ENCODE measurements around the gene SYNC.
"Not testable (repeated sequence)": the region's sequence is repeated elsewhere in the genome, so short reads cannot be mapped to it uniquely, and the experiment has no call there.

The SYNC gene

GRCh38 chr1:32676945-32677344 is 25.6 kb downstream of the SYNC start (continued):
- TF ChIP-seq TSHZ2 (CRISPR knock-in tag; IDR thresholded peaks at IDR 0.05) (no peak), RARB (CRISPR knock-in tag; IDR thresholded peaks at IDR 0.05) (no peak), SNAI2 (CRISPR knock-in tag; IDR thresholded peaks at IDR 0.05) (no peak), ZNF70 (CRISPR knock-in tag; IDR thresholded peaks at IDR 0.05) (no peak)

- ATAC-seq: not testable (repeated sequence)
Observed at GRCh38 chr1:32668716-32669115, 33.9 kb downstream of the SYNC start.

- no peak for ATAC-seq
- TF ChIP-seq TOX (CRISPR knock-in tag; IDR thresholded peaks at IDR 0.05; ENCODE audit: borderline replicate concordance) (no peak), GLIS3 (CRISPR knock-in tag; IDR thresholded peaks at IDR 0.05) (no peak), RARB (CRISPR knock-in tag; IDR thresholded peaks at IDR 0.05) (no peak), CREB5 (CRISPR knock-in tag; IDR thresholded peaks at IDR 0.05; ENCODE audit: low read depth) (no peak), ZC3H10 (CRISPR knock-in tag; IDR thresholded peaks at IDR 0.05) (no peak), ZFP3 (CRISPR knock-in tag; IDR thresholded peaks at IDR 0.05) (no peak), PPARA (CRISPR knock-in tag; IDR thresholded peaks at IDR 0.05; ENCODE audit: borderline replicate concordance) (no peak), PATZ1 (CRISPR knock-in tag; IDR thresholded peaks at IDR 0.05; ENCODE audit: borderline replicate concordance) (no peak), ZFP30 (CRISPR knock-in tag; IDR thresholded peaks at IDR 0.05) (no peak), OSR1 (CRISPR knock-in tag; IDR thresholded peaks at IDR 0.05) (no peak), CSRNP3 (CRISPR knock-in tag; IDR thresholded peaks at IDR 0.05) (no peak), TSHZ2 (CRISPR knock-in tag; IDR thresholded peaks at IDR 0.05) (no peak), CSDC2 (CRISPR knock-in tag; IDR thresholded peaks at IDR 0.05) (no peak), BACH2 (CRISPR knock-in tag; IDR thresholded peaks at IDR 0.05; ENCODE audit: borderline replicate concordance) (no peak)
Observed at GRCh38 chr1:32666901-32667566, 35.5 kb downstream of the SYNC start.

- no peak for ATAC-seq
- TF ChIP-seq PPARA (CRISPR knock-in tag; IDR thresholded peaks at IDR 0.05; ENCODE audit: borderline replicate concordance) (no peak), ZFP3 (CRISPR knock-in tag; IDR thresholded peaks at IDR 0.05) (no peak), CREB5 (CRISPR knock-in tag; IDR thresholded peaks at IDR 0.05; ENCODE audit: low read depth) (no peak), OSR1 (CRISPR knock-in tag; IDR thresholded peaks at IDR 0.05) (no peak), BACH2 (CRISPR knock-in tag; IDR thresholded peaks at IDR 0.05; ENCODE audit: borderline replicate concordance) (no peak), ARNTL (CRISPR knock-in tag; IDR thresholded peaks at IDR 0.05; ENCODE audit: borderline replicate concordance, low read depth) (no peak), ESRRG (CRISPR knock-in tag; IDR thresholded peaks at IDR 0.05) (no peak), SNAI2 (CRISPR knock-in tag; IDR thresholded peaks at IDR 0.05) (no peak), PATZ1 (CRISPR knock-in tag; IDR thresholded peaks at IDR 0.05; ENCODE audit: borderline replicate concordance) (no peak), CSDC2 (CRISPR knock-in tag; IDR thresholded peaks at IDR 0.05) (no peak), ZNF8 (CRISPR knock-in tag; IDR thresholded peaks at IDR 0.05) (no peak)
Observed at GRCh38 chr1:32665915-32666314, 36.7 kb downstream of the SYNC start.

Measured in SK-N-SH treated with all-trans-retinoic acid at 6 μM for 48 hours (cell line).